ENCODE results near the gene BMPER.

DNA sequence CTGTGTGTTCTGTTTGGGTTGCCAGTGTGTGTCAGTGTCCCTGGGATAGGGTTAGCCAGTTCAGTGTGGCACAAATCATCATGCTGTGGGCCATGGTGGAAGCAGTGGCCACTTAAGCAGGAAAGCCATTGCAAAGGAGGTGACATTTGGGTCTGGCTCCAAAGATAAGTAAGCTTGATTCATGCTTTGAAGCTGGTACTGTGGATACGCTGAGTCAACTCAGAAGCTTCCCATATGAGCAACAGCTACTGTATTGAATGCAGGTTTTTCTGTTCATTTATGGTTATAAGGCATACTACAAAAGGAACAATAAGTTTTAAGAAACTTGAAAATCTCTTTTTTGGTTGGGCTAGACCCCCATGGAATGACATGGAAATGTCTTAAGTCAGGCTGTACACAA lies 143.1 kb downstream of the BMPER start:
- TF ChIP-seq EP300 (IDR thresholded peaks at IDR 0.05) (no peak), POLR2A (IDR thresholded peaks at IDR 0.05) (no peak)
- TF ChIP-seq, protein P1, sequence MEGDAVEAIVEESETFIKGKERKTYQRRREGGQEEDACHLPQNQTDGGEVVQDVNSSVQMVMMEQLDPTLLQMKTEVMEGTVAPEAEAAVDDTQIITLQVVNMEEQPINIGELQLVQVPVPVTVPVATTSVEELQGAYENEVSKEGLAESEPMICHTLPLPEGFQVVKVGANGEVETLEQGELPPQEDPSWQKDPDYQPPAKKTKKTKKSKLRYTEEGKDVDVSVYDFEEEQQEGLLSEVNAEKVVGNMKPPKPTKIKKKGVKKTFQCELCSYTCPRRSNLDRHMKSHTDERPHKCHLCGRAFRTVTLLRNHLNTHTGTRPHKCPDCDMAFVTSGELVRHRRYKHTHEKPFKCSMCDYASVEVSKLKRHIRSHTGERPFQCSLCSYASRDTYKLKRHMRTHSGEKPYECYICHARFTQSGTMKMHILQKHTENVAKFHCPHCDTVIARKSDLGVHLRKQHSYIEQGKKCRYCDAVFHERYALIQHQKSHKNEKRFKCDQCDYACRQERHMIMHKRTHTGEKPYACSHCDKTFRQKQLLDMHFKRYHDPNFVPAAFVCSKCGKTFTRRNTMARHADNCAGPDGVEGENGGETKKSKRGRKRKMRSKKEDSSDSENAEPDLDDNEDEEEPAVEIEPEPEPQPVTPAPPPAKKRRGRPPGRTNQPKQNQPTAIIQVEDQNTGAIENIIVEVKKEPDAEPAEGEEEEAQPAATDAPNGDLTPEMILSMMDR (IDR thresholded peaks at IDR 0.05) = no peak

Data from tibial nerve (tissue), 4 donors.